Nephron (organoid): ENCODE data around the gene SEC11C.
A peak's percentile ranks its signal among the peaks of the same experiment; 100 is the strongest.

Source experiments
- H3K27ac Mint-ChIP-seq, 3 experiments: 2 replicates each; pipeline ENCODE4 v1.8.0; 2020; ENCODE audit warnings: mixed read lengths in 3 of 3, mild to moderate bottlenecking in 2 of 3, moderate library complexity in 1 of 3
- H3K27me3 Mint-ChIP-seq: 2 replicates; pipeline ENCODE4 v1.8.0; 2021; ENCODE audit warnings: low read depth, mild to moderate bottlenecking, moderate library complexity, mixed read lengths
- H3K36me3 Mint-ChIP-seq: 2 replicates; pipeline ENCODE4 v1.8.0; 2020; ENCODE audit warnings: low read depth, mixed read lengths
- H3K4me1 Mint-ChIP-seq: 2 replicates; pipeline ENCODE4 v1.8.0; 2020; ENCODE audit warnings: mixed read lengths
- H3K4me3 Mint-ChIP-seq, 3 experiments: 2 replicates each; pipeline ENCODE4 v1.8.0; 2020; ENCODE audit warnings: mild to moderate bottlenecking in 3 of 3, mixed read lengths in 3 of 3, moderate library complexity in 2 of 3
- H3K9me3 Mint-ChIP-seq: 2 replicates; pipeline ENCODE4 v1.8.0; 2020; ENCODE audit warnings: mixed read lengths
- CTCF ChIP-seq, 3 experiments: fragments of 200-600 bp; sonication (generic); IDR thresholded peaks; one replicate each; pipeline ENCODE4 v1.5.0; 2021; ENCODE audit warnings: antibody characterized with exemption in 3 of 3; ENCODE audit not compliant: unreplicated experiment in 3 of 3

Gene SEC11C

GRCh38 chr18:59202258-59202820, 62.7 kb downstream of the SEC11C start:
- Mint-ChIP-seq H3K36me3 (no peaks in the 10 kb centered on the region), H3K4me3 (no peak overlapping the region), H3K9me3 (no peaks in the 10 kb centered on the region), H3K27me3 (peaks cover 36% of the 10 kb centered on the region), H3K4me1 (no peaks in the 10 kb centered on the region), H3K27ac (no peak overlapping the region)
- no peak for TF ChIP-seq CTCF (IDR thresholded peaks at IDR 0.05; ENCODE audit: unreplicated experiment in 3 of 3)

- Mint-ChIP-seq H3K27ac (peak overlapping the region in 1 of 3 experiments; percentile 3), H3K9me3 (no peaks in the 10 kb centered on the region), H3K4me3 (no peak overlapping the region), H3K36me3 (no peaks in the 10 kb centered on the region), H3K4me1 (no peaks in the 10 kb centered on the region), H3K27me3 (peaks cover 44% of the 10 kb centered on the region)
- no peak for TF ChIP-seq CTCF (IDR thresholded peaks at IDR 0.05; ENCODE audit: unreplicated experiment in 3 of 3)
These were observed 67.8 kb downstream of the SEC11C start for GRCh38 chr18:59207506-59207905.
